HCT116 (cell line): ENCODE measurements around the gene ANXA10. TPM values are rescaled to one million over a fixed set of nuclear protein-coding genes. Genes with fewer than 3 reads are reported as not detected.

Experiments
- ATAC-seq: fragments of 200-7000 bp; cut with Tn5 transposase; 2 replicates; pipeline ENCODE4 v1.9.1; 2020; ENCODE audit warnings: mild to moderate bottlenecking, moderate library complexity
- BruUV-seq: library from RNA; stranded (reverse); fragments of 400-500 nt; replicated peaks from 2 replicates; lab custom pipeline; 2021; lab: Mats Ljungman, UMichigan
- CTCF ChIA-PET: fragments of 300-600 bp; sonication (Branson Sonifier 250); formaldehyde crosslinking; loops from one replicate; lab custom pipeline; 2021; ENCODE audit warnings: antibody characterized with exemption; lab: Charles Lee
- POLR2A ChIA-PET: fragments of 300-600, 350-600 bp; sonication (Branson Sonifier 250); formaldehyde crosslinking; loops from one replicate; lab custom pipeline; 2021; ENCODE audit warnings: antibody characterized with exemption; lab: Charles Lee
- RAD21 ChIA-PET, 2 experiments: fragments of 300-600 bp; sonication (Branson Sonifier 250); formaldehyde crosslinking; loops; one replicate each; lab custom pipeline; 2023; ENCODE audit warnings: low total read pairs in 2 of 2; ENCODE audit not compliant: uncharacterized antibody in 2 of 2, unreplicated experiment in 2 of 2, low non-redundant PET in 1 of 2; lab: Charles Lee
- DNase-seq: peaks from one replicate; pipeline ENCODE4 v3.0.0-alpha.2; 2010; ENCODE audit warnings: low read depth, low spot score
- H2AFZ ChIP-seq: fragments of 200-600 bp; shearing (Covaris generic), sonication (generic); 2 replicates; pipeline ENCODE4 v1.6.1; 2017; ENCODE audit warnings: low read depth, mixed run types, mixed read lengths, antibody characterized with exemption, low read length; ENCODE audit not compliant: poor library complexity, severe bottlenecking
- H3K27ac ChIP-seq: 2 replicates; pipeline ENCODE4 v1.5.1; 2012; ENCODE audit warnings: low read depth, low read length
- H3K27me3 ChIP-seq: fragments of 200-600 bp; sonication (generic); 2 replicates; pipeline ENCODE4 v1.6.1; 2016; ENCODE audit warnings: mixed run types, low read length, mixed read lengths; ENCODE audit not compliant: insufficient read depth
- H3K36me3 ChIP-seq, 2 experiments: fragments of 200-500 bp in 1 of 2; fragments of 200-600 bp in 1 of 2; sonication (Bioruptor generic) in 1 of 2; sonication (generic) in 1 of 2; 2 replicates each; pipeline versions ENCODE4 v1.5.1 to v1.6.1; 2014 to 2016; ENCODE audit warnings: low read length in 2 of 2, inconsistent platforms in 1 of 2, mixed read lengths in 1 of 2, mixed run types in 1 of 2; ENCODE audit not compliant: insufficient read depth in 2 of 2, control insufficient read depth in 1 of 2
- H3K4me1 ChIP-seq, 2 experiments: fragments of 200-600 bp in 1 of 2; sonication (generic) in 1 of 2; 2 replicates each; pipeline versions ENCODE4 v1.5.1 to v1.6.1; 2012 to 2017; ENCODE audit warnings: low read length in 2 of 2, inconsistent platforms in 1 of 2, mild to moderate bottlenecking in 1 of 2, mixed read lengths in 1 of 2, mixed run types in 1 of 2, moderate library complexity in 1 of 2; ENCODE audit not compliant: insufficient read depth in 2 of 2, control insufficient read depth in 1 of 2
- H3K4me2 ChIP-seq: fragments of 200-600 bp; sonication (generic); 2 replicates; pipeline ENCODE4 v1.6.1; 2017; ENCODE audit warnings: mixed run types, low read length, mixed read lengths
- H3K4me3 ChIP-seq, 2 experiments: fragments of 200-600 bp in 1 of 2; sonication (generic) in 1 of 2; replicated peaks in 1 of 2; 2 replicates each; pipeline ENCODE4 v1.5.1; 2011 to 2016; ENCODE audit warnings: low read length in 2 of 2, control low read depth in 1 of 2, low read depth in 1 of 2, mild to moderate bottlenecking in 1 of 2, mixed read lengths in 1 of 2, mixed run types in 1 of 2
- H3K79me2 ChIP-seq: fragments of 200-600 bp; sonication (generic); 2 replicates; pipeline ENCODE4 v1.6.1; 2017; ENCODE audit warnings: mild to moderate bottlenecking, mixed run types, low read length, moderate library complexity, mixed read lengths; ENCODE audit not compliant: insufficient read depth
- H3K9ac ChIP-seq: fragments of 200-600 bp; sonication (generic); 2 replicates; pipeline ENCODE4 v1.6.1; 2016; ENCODE audit warnings: low read length, mixed read lengths
- H3K9me2 ChIP-seq: fragments of 200-600 bp; sonication (generic), shearing (Covaris generic); 2 replicates; pipeline ENCODE4 v1.6.1; 2017; ENCODE audit warnings: mixed run types, mild to moderate bottlenecking, moderate library complexity; ENCODE audit not compliant: insufficient read depth
- H3K9me3 ChIP-seq, 2 experiments: fragments of 200-500 bp in 1 of 2; fragments of 200-600 bp in 1 of 2; sonication (Bioruptor generic) in 1 of 2; sonication (generic) in 1 of 2; 2 replicates each; pipeline ENCODE4 v1.6.1; 2014 to 2017; ENCODE audit warnings: low read length in 2 of 2, mixed read lengths in 2 of 2, inconsistent platforms in 1 of 2, low read depth in 1 of 2, mild to moderate bottlenecking in 1 of 2, mixed run types in 1 of 2, moderate library complexity in 1 of 2; ENCODE audit not compliant: control insufficient read depth in 1 of 2, insufficient read depth in 1 of 2
- H4K20me1 ChIP-seq: fragments of 200-600 bp; sonication (generic), shearing (Covaris generic); 2 replicates; pipeline ENCODE4 v1.6.1; 2017; ENCODE audit warnings: mixed run types, mild to moderate bottlenecking, moderate library complexity; ENCODE audit not compliant: insufficient read depth
- CBX3 ChIP-seq: IDR thresholded peaks from 2 replicates; pipeline ENCODE4 v1.6.1; 2012; ENCODE audit warnings: low read depth
- EGR1 ChIP-seq: IDR thresholded peaks from 2 replicates; pipeline ENCODE4 v1.6.1; 2012; ENCODE audit warnings: low read depth
- EZH2phosphoT487 ChIP-seq: fragments of 200-600 bp; IDR thresholded peaks from 2 replicates; pipeline ENCODE4 v1.6.1; 2018; ENCODE audit warnings: antibody characterized with exemption, borderline replicate concordance
- FOSL1 ChIP-seq: IDR thresholded peaks from 2 replicates; pipeline ENCODE4 v1.6.1; 2012; ENCODE audit warnings: low read depth
- JUND ChIP-seq: IDR thresholded peaks from 2 replicates; pipeline ENCODE4 v1.6.1; 2012
- MAX ChIP-seq: IDR thresholded peaks from 2 replicates; pipeline ENCODE4 v1.6.1; 2012
- POLR2AphosphoS5 ChIP-seq: IDR thresholded peaks from 2 replicates; pipeline ENCODE4 v1.6.1; 2011; ENCODE audit warnings: mild to moderate bottlenecking, low read depth, low read length, moderate library complexity
- RAD21 ChIP-seq: IDR thresholded peaks from 2 replicates; pipeline ENCODE4 v1.6.1; 2012; ENCODE audit warnings: low read depth, mild to moderate bottlenecking
- REST ChIP-seq: IDR thresholded peaks from 2 replicates; pipeline ENCODE4 v1.6.1; 2012; ENCODE audit warnings: low read depth
- SIN3A ChIP-seq: IDR thresholded peaks from 2 replicates; pipeline ENCODE4 v1.6.1; 2012; ENCODE audit warnings: low read depth
- SP1 ChIP-seq: IDR thresholded peaks from 2 replicates; pipeline ENCODE4 v1.6.1; 2012; ENCODE audit warnings: low read depth
- TCF7L2 ChIP-seq: IDR thresholded peaks from 2 replicates; pipeline ENCODE4 v1.7.0; 2011; ENCODE audit warnings: borderline replicate concordance, inconsistent platforms; ENCODE audit not compliant: insufficient read depth, insufficient read length; ENCODE audit errors: extremely low read depth
- YY1 ChIP-seq: IDR thresholded peaks from 2 replicates; pipeline ENCODE4 v1.6.1; 2011; ENCODE audit warnings: low read length, low read depth, moderate library complexity, mild to moderate bottlenecking; ENCODE audit not compliant: insufficient replicate concordance; ENCODE audit errors: extremely low read depth
- ZFX ChIP-seq: fragments of 450-650 bp; IDR thresholded peaks from 2 replicates; pipeline ENCODE4 v1.6.1; 2017
- ZNF274 ChIP-seq: fragments of 200-500 bp; sonication (Bioruptor generic); IDR thresholded peaks from 2 replicates; pipeline ENCODE4 v1.6.1; 2014; ENCODE audit warnings: mild to moderate bottlenecking, low read depth, low read length, inconsistent platforms
- intact Hi-C: fragments of 100-400 bp; cut with micrococcal nuclease; formaldehyde crosslinking; loops from 2 replicates; pipeline ENCODE4 v1.10.0; 2022
- total RNA-seq: library from RNA; stranded (reverse); gene quantifications from one replicate; pipeline ENCODE4 v1.2.1, GENCODE V29; 2021; ENCODE audit not compliant: unreplicated experiment
- TF ChIP-seq, protein P1 (sequence below): IDR thresholded peaks from 2 replicates; pipeline ENCODE4 v1.6.1; 2011; ENCODE audit warnings: mild to moderate bottlenecking, low read length, moderate library complexity; ENCODE audit not compliant: insufficient replicate concordance; ENCODE audit errors: extremely low read depth
- TF ChIP-seq, protein P2 (sequence below), 3 experiments: fragments of 200-600 bp in 1 of 3; sonication (generic) in 1 of 3; IDR thresholded peaks in 2 of 3; conservative IDR thresholded peaks in 1 of 3; 2 replicates each; pipeline ENCODE4 v1.5.1; 2012 to 2017; ENCODE audit warnings: low read depth in 2 of 3, low read length in 2 of 3, antibody characterized with exemption in 1 of 3, borderline replicate concordance in 1 of 3, control low read depth in 1 of 3, mild to moderate bottlenecking in 1 of 3, mixed read lengths in 1 of 3, mixed run types in 1 of 3, moderate library complexity in 1 of 3; ENCODE audit not compliant: insufficient read depth in 1 of 3

ANXA10 gene
- total RNA-seq, 1 experiment from 2014 or later = 15.1 TPM

DNA sequence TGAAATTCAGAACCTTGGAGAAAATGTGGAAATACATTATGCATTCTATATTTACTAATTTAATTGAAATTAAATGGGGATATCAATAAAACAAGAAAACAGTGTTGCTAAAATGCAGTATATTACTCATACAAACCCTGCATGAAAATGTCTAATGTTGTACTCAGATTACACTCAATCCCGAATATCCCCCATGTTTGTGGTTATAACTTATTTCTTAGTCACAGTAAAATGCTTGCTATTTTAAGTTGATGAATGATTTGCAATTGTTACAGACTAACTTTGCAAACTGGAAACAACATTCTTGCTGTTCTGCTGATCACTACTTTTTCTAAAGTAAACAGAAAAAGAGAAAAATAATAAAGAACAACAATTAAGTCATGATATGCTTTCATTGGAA lies 33.1 kb upstream of the ANXA10 start:
- Histone ChIP-seq H3K27me3 (no peaks in the 10 kb centered on the region), H2AFZ (no peak overlapping the region), H4K20me1 (no peaks in the 10 kb centered on the region), H3K4me2 (no peak overlapping the region), H3K4me3 (no peak overlapping the region), H3K9me2 (no peaks in the 10 kb centered on the region), H3K79me2 (no peaks in the 10 kb centered on the region), H3K4me1 (no peaks in the 10 kb centered on the region), H3K36me3 (no peaks in the 10 kb centered on the region), H3K9me3 (no peaks in the 10 kb centered on the region), H3K9ac (no peak overlapping the region), H3K27ac (no peak overlapping the region)
- BruUV-seq = no TSS peak
- intact Hi-C loops = no loop called here
- ATAC-seq (no peak), DNase-seq (no peak)
- CTCF ChIA-PET = no interaction called here
- TF ChIP-seq ZFX (no peak), MAX (no peak), ZNF274 (no peak), REST (no peak), POLR2AphosphoS5 (no peak), EZH2phosphoT487 (no peak), RAD21 (no peak), CBX3 (no peak), SIN3A (no peak), TCF7L2 (no peak), SP1 (no peak), YY1 (no peak), EGR1 (no peak), JUND (no peak), FOSL1 (no peak)
- TF ChIP-seq, protein P1, sequence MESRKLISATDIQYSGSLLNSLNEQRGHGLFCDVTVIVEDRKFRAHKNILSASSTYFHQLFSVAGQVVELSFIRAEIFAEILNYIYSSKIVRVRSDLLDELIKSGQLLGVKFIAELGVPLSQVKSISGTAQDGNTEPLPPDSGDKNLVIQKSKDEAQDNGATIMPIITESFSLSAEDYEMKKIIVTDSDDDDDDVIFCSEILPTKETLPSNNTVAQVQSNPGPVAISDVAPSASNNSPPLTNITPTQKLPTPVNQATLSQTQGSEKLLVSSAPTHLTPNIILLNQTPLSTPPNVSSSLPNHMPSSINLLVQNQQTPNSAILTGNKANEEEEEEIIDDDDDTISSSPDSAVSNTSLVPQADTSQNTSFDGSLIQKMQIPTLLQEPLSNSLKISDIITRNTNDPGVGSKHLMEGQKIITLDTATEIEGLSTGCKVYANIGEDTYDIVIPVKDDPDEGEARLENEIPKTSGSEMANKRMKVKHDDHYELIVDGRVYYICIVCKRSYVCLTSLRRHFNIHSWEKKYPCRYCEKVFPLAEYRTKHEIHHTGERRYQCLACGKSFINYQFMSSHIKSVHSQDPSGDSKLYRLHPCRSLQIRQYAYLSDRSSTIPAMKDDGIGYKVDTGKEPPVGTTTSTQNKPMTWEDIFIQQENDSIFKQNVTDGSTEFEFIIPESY = no peak
- TF ChIP-seq, protein P2, sequence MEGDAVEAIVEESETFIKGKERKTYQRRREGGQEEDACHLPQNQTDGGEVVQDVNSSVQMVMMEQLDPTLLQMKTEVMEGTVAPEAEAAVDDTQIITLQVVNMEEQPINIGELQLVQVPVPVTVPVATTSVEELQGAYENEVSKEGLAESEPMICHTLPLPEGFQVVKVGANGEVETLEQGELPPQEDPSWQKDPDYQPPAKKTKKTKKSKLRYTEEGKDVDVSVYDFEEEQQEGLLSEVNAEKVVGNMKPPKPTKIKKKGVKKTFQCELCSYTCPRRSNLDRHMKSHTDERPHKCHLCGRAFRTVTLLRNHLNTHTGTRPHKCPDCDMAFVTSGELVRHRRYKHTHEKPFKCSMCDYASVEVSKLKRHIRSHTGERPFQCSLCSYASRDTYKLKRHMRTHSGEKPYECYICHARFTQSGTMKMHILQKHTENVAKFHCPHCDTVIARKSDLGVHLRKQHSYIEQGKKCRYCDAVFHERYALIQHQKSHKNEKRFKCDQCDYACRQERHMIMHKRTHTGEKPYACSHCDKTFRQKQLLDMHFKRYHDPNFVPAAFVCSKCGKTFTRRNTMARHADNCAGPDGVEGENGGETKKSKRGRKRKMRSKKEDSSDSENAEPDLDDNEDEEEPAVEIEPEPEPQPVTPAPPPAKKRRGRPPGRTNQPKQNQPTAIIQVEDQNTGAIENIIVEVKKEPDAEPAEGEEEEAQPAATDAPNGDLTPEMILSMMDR (IDR thresholded peaks at IDR 0.05 in 2 of 3, conservative IDR thresholded peaks at IDR 0.05 in 1 of 3; ENCODE audit: borderline replicate concordance in 1 of 3, insufficient read depth in 1 of 3, low read depth in 2 of 3, low read length in 2 of 3) = no peak
- RAD21 ChIA-PET = no interaction called here
- POLR2A ChIA-PET = no interaction called here
